ENCODE results near the gene KCNN1.

GRCh38 chr19:17936379-17936778 lies 30.5 kb upstream of the KCNN1 start:
- no peak for TF ChIP-seq POLR2A (IDR thresholded peaks at IDR 0.05; ENCODE audit: extremely low read depth, insufficient read length)
- no peak for TF ChIP-seq CTCF (IDR thresholded peaks at IDR 0.05; ENCODE audit: low read depth, low read length)
- no peak for TF ChIP-seq MAX (IDR thresholded peaks at IDR 0.05; ENCODE audit: low read depth, low read length)

Measured in NB4 (cell line).